Measurements from ENCODE around the gene DCX. TPM values are rescaled to one million over a fixed set of nuclear protein-coding genes. Genes with fewer than 3 reads are reported as not detected.

Gene DCX
- total RNA-seq, 1 donor from 2014 or later: not detected

DNA sequence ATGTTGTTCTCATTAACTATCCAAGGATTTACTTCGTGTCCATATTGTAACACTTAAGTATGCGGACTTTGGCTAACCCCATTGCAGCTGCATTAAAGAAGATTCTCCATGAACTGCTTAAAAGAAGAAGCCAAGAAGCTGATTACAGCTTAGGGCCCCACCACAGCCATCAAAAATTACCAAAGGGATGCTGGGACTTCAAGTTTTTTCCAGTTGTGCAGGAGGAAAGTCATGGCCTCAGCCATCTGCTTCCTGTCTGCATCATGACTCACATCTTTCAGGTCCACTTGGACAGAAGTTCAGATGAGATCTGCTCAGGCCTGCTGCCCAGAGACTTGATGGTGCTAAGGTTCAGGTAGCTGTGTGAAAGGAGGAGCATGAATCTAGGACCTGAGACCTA lies 102.9 kb downstream of the DCX start:
- Histone ChIP-seq H3K36me3 (no peaks in the 10 kb centered on the region), H3K4me1 (no peaks in the 10 kb centered on the region), H3K4me3 (no peak overlapping the region), H3K27ac (no peak overlapping the region), H3K27me3 (no peaks in the 10 kb centered on the region), H3K9me3 (no peaks in the 10 kb centered on the region)
- DNase-seq (ENCODE audit: extremely low spot score in 2 of 2): no peak
- TF ChIP-seq, protein P1, sequence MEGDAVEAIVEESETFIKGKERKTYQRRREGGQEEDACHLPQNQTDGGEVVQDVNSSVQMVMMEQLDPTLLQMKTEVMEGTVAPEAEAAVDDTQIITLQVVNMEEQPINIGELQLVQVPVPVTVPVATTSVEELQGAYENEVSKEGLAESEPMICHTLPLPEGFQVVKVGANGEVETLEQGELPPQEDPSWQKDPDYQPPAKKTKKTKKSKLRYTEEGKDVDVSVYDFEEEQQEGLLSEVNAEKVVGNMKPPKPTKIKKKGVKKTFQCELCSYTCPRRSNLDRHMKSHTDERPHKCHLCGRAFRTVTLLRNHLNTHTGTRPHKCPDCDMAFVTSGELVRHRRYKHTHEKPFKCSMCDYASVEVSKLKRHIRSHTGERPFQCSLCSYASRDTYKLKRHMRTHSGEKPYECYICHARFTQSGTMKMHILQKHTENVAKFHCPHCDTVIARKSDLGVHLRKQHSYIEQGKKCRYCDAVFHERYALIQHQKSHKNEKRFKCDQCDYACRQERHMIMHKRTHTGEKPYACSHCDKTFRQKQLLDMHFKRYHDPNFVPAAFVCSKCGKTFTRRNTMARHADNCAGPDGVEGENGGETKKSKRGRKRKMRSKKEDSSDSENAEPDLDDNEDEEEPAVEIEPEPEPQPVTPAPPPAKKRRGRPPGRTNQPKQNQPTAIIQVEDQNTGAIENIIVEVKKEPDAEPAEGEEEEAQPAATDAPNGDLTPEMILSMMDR (IDR thresholded peaks at IDR 0.05): no peak
- TF ChIP-seq POLR2A (IDR thresholded peaks at IDR 0.05) (no peak), POLR2AphosphoS5 (IDR thresholded peaks at IDR 0.05; ENCODE audit: insufficient read depth in 1 of 2, low read depth in 1 of 2) (no peak)
- intact Hi-C loops (cut with DNase I): no loop called here

DNA sequence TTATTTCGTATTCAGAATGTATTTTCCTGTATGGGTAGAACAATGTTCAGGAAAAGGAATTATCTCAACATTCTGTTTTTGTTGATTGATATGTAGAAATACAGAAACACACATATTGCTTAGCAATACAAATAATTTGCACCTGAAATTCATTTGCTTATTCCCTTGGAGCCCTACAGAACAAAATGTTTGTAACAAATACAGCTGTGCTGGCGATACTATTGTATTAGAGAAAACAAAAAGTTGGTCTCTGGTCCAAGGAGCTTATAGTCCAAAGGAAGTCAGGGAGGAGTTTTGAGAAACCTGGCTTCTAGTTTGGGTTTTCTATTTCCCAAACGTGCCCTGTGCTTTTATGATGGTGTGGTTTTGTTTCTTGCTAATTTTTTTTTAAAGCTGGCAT lies 104.0 kb downstream of the DCX start:
- no peak overlapping the region for H3K27ac ChIP-seq
- no peaks in the 10 kb centered on the region for H3K27me3 ChIP-seq
- H3K36me3 ChIP-seq: no peaks in the 10 kb centered on the region
- TF ChIP-seq, protein P1 (IDR thresholded peaks at IDR 0.05): no peak
- TF ChIP-seq POLR2AphosphoS5 (IDR thresholded peaks at IDR 0.05; ENCODE audit: insufficient read depth in 1 of 2, low read depth in 1 of 2) (no peak), POLR2A (IDR thresholded peaks at IDR 0.05) (no peak)
- DNase-seq (ENCODE audit: extremely low spot score in 2 of 2): no peak
- H3K4me1 ChIP-seq: no peaks in the 10 kb centered on the region
- no peaks in the 10 kb centered on the region for H3K9me3 ChIP-seq
- H3K4me3 ChIP-seq: no peak overlapping the region
- intact Hi-C loops (cut with DNase I): no loop called here

DNA sequence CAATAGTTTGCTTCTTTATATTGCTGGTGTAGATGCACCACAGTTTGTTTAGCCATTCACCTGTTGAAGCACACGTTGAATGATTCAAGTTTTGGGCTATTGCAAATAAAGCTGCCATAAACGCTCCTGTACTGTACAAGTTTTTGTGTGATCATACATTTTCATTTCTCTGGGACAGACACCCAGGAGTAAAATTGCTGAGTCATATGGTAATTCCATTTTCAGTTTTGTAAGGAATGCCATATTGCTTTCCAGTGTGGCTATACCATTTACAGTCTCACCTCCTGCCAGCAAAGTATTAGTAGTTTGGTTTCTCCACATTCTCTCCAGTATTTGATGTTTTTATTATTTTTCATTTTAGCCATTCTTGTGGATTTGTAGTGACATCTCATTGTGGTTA lies 109.7 kb downstream of the DCX start:
- intact Hi-C loops (cut with DNase I): no loop called here
- Histone ChIP-seq H3K36me3 (no peaks in the 10 kb centered on the region), H3K4me3 (no peak overlapping the region), H3K4me1 (no peaks in the 10 kb centered on the region), H3K27ac (no peak overlapping the region), H3K27me3 (no peaks in the 10 kb centered on the region), H3K9me3 (no peaks in the 10 kb centered on the region)
- no peak for TF ChIP-seq POLR2AphosphoS5 (IDR thresholded peaks at IDR 0.05; ENCODE audit: insufficient read depth in 1 of 2, low read depth in 1 of 2)
- TF ChIP-seq, protein P1 (IDR thresholded peaks at IDR 0.05): no peak
- no peak for TF ChIP-seq POLR2A (IDR thresholded peaks at IDR 0.05)
- DNase-seq (ENCODE audit: extremely low spot score in 2 of 2): no peak

DNA sequence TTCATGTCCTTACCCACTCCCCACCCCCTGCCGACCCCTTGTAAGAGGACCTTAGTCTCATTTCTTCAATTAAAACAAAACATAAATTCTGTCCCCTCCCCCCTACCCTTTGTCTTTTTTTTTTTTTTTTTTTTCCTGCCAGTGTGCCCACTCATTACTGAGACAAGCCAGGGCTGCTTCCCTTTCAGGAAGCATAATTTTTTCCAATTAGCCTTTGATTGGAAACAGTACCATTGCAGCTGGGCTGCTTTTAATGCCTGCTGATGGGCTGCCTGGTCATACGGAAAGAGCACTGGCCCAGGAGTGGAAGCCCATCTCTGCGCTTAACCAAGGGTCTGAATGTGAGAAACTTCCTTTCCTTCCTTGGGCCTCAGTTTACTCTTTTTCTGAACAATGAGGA lies 123.2 kb downstream of the DCX start:
- no peak for DNase-seq (ENCODE audit: extremely low spot score in 2 of 2)
- Histone ChIP-seq H3K9me3 (no peaks in the 10 kb centered on the region), H3K27me3 (no peaks in the 10 kb centered on the region), H3K4me3 (no peak overlapping the region), H3K27ac (no peak overlapping the region), H3K4me1 (no peaks in the 10 kb centered on the region), H3K36me3 (no peaks in the 10 kb centered on the region)
- TF ChIP-seq, protein P1 (IDR thresholded peaks at IDR 0.05): no peak
- no peak for TF ChIP-seq POLR2AphosphoS5 (IDR thresholded peaks at IDR 0.05; ENCODE audit: insufficient read depth in 1 of 2, low read depth in 1 of 2)
- no peak for TF ChIP-seq POLR2A (IDR thresholded peaks at IDR 0.05)
- intact Hi-C loops (cut with DNase I): no loop called here

DNA sequence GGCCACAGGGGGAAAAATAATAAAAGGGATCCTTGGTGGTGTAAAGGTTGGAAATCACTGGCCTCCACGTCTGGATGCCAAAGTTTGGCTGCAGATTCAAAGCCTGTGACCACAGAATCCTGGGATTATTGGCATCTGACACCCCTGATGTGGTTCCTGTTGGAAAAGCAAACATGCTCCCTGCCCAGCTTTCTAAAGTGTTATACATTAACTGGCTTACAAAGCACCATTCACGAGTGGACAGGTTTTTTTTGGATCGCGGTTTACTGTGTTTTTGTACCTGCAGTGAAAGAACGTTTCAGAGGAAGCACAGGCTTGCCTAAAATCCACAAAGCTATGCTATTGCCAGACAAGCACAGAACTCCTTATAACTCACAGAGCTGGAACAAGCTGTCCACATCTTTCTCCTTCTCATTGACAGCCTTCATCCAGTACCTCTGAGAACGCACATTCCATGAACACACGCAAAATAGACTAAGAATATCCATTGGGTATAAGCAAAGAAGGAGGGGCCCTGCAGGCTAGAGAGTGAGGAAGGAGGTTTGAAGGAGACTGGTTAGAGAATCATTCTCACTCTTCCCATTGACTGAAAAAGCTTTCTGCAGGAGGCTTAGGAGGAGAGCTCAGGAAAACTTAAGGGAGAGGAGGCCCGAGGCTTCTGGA lies 127.2 kb downstream of the DCX start:
- Histone ChIP-seq H3K27ac (no peak overlapping the region), H3K4me3 (no peak overlapping the region), H3K27me3 (no peaks in the 10 kb centered on the region), H3K36me3 (no peaks in the 10 kb centered on the region), H3K4me1 (no peaks in the 10 kb centered on the region), H3K9me3 (no peaks in the 10 kb centered on the region)
- no peak for DNase-seq (ENCODE audit: extremely low spot score in 2 of 2)
- TF ChIP-seq, protein P1 (IDR thresholded peaks at IDR 0.05): no peak
- TF ChIP-seq POLR2A (IDR thresholded peaks at IDR 0.05): no peak
- no peak for TF ChIP-seq POLR2AphosphoS5 (IDR thresholded peaks at IDR 0.05; ENCODE audit: insufficient read depth in 1 of 2, low read depth in 1 of 2)
- intact Hi-C loops (cut with DNase I): no loop called here
